ENCODE measurements around the gene SDHA.

DNA sequence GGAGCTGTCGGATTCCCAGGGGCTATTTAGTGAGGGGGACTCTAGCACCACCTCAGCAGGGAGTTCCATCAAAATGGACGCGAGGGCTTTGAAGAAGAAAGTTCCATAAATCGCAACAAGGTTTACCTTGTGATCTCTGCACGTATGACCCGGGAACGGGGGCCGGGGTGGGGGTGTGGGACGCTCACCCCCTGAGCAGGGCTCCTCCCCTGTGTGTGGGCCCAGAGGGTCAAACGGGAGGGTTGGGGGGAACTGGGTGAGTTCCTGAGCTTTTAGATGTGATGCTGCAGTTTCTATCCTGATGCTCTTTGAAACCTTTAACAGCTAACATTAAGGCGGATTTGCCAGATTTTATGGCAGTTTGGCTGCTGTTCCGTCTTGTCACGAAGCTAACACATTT, 45.7 kb upstream of the SDHA start:
- TF ChIP-seq, protein P1, sequence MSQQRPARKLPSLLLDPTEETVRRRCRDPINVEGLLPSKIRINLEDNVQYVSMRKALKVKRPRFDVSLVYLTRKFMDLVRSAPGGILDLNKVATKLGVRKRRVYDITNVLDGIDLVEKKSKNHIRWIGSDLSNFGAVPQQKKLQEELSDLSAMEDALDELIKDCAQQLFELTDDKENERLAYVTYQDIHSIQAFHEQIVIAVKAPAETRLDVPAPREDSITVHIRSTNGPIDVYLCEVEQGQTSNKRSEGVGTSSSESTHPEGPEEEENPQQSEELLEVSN (IDR thresholded peaks at IDR 0.05; ENCODE audit: borderline replicate concordance, low read depth): no peak
- TF ChIP-seq RCOR1 (IDR thresholded peaks at IDR 0.05; ENCODE audit: low read depth, low read length) (no peak), RFX5 (IDR thresholded peaks at IDR 0.05) (no peak), RAD21 (conservative IDR thresholded peaks at IDR 0.05 in 1 of 2, IDR thresholded peaks at IDR 0.05 in 1 of 2) (no peak), RNF2 (IDR thresholded peaks at IDR 0.05; ENCODE audit: borderline replicate concordance, low read depth) (no peak), POLR2AphosphoS2 (conservative IDR thresholded peaks at IDR 0.05; ENCODE audit: low read length) (no peak), MAFK (IDR thresholded peaks at IDR 0.05; ENCODE audit: partially characterized antibody) (no peak), POLR2A (IDR thresholded peaks at IDR 0.05; ENCODE audit: low read length) (no peak)
- TF ChIP-seq, protein P2, sequence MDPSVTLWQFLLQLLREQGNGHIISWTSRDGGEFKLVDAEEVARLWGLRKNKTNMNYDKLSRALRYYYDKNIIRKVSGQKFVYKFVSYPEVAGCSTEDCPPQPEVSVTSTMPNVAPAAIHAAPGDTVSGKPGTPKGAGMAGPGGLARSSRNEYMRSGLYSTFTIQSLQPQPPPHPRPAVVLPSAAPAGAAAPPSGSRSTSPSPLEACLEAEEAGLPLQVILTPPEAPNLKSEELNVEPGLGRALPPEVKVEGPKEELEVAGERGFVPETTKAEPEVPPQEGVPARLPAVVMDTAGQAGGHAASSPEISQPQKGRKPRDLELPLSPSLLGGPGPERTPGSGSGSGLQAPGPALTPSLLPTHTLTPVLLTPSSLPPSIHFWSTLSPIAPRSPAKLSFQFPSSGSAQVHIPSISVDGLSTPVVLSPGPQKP (IDR thresholded peaks at IDR 0.05; ENCODE audit: low read depth, low read length): no peak
- TF ChIP-seq, protein P3, sequence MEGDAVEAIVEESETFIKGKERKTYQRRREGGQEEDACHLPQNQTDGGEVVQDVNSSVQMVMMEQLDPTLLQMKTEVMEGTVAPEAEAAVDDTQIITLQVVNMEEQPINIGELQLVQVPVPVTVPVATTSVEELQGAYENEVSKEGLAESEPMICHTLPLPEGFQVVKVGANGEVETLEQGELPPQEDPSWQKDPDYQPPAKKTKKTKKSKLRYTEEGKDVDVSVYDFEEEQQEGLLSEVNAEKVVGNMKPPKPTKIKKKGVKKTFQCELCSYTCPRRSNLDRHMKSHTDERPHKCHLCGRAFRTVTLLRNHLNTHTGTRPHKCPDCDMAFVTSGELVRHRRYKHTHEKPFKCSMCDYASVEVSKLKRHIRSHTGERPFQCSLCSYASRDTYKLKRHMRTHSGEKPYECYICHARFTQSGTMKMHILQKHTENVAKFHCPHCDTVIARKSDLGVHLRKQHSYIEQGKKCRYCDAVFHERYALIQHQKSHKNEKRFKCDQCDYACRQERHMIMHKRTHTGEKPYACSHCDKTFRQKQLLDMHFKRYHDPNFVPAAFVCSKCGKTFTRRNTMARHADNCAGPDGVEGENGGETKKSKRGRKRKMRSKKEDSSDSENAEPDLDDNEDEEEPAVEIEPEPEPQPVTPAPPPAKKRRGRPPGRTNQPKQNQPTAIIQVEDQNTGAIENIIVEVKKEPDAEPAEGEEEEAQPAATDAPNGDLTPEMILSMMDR (IDR thresholded peaks at IDR 0.05): no peak
